ENCODE data around the gene CNBD2. TPM values are rescaled to one million over a fixed set of nuclear protein-coding genes. Genes with fewer than 3 reads are reported as not detected.
"Not testable (repeated sequence)": the region's sequence is repeated elsewhere in the genome, so short reads cannot be mapped to it uniquely, and the experiment has no call there.

CNBD2 gene
- total RNA-seq, 6 donors from 2014 or later: 2.2 to 4.2 (median 3.7) TPM; not detected in 1

- H3K4me1 ChIP-seq: peaks cover 0 to 11% (median 7%) of the 10 kb centered on the region in 4 donors
- H3K4me3 ChIP-seq: no peak overlapping the region
- DNase-seq (peak; percentile 79 to 88), ATAC-seq (ENCODE audit: low FRiP score in 2 of 2) (peak; percentile 91)
- H3K36me3 ChIP-seq: no peaks in the 10 kb centered on the region
- no peaks in the 10 kb centered on the region for H3K27me3 ChIP-seq
- no peak overlapping the region for H3K27ac ChIP-seq
- H3K9me3 ChIP-seq: peaks cover 0 to 4% (median 0%) of the 10 kb centered on the region in 4 donors
- WGBS, 2 donors: 0 to 3% methylated on average over 6 of the region's 6 CpGs
- no peak for TF ChIP-seq POLR2AphosphoS5 (IDR thresholded peaks at IDR 0.05)
- peak; percentile 78 to 89 (median 83) for TF ChIP-seq CTCF (IDR thresholded peaks at IDR 0.05)
These were observed 26.6 kb downstream of the CNBD2 start for GRCh38 chr20:35994994-35995453.

GRCh38 chr20:35996492-35996891 lies 28.1 kb downstream of the CNBD2 start:
- not testable (repeated sequence) for ATAC-seq (ENCODE audit: low FRiP score in 2 of 2); H3K27ac ChIP-seq; H3K36me3 ChIP-seq; H3K27me3 ChIP-seq; H3K4me3 ChIP-seq; H3K9me3 ChIP-seq; DNase-seq
- 94 to 96% methylated on average over 8 of the region's 8 CpGs for WGBS, 2 donors
- H3K4me1 ChIP-seq: peaks cover 0 to 11% (median 7%) of the 10 kb centered on the region in 4 donors

GRCh38 chr20:36001331-36001730 lies 32.9 kb downstream of the CNBD2 start:
- not testable (repeated sequence) for H3K4me1 ChIP-seq; H3K4me3 ChIP-seq; ATAC-seq (ENCODE audit: low FRiP score in 2 of 2); H3K36me3 ChIP-seq; H3K27me3 ChIP-seq; H3K27ac ChIP-seq; H3K9me3 ChIP-seq
- peak in 1 of 2 donors; percentile 56 for DNase-seq
- no CpG with 5 or more reads among the region's 34 CpGs for WGBS, 2 donors

- Histone ChIP-seq H3K9me3 (peaks cover 0 to 10% (median 0%) of the 10 kb centered on the region in 4 donors), H3K27ac (no peak overlapping the region), H3K27me3 (no peaks in the 10 kb centered on the region), H3K36me3 (no peaks in the 10 kb centered on the region), H3K4me3 (no peak overlapping the region), H3K4me1 (no peaks in the 10 kb centered on the region)
- ATAC-seq (ENCODE audit: low FRiP score in 2 of 2): no peak
- DNase-seq: no peak
- TF ChIP-seq POLR2A (IDR thresholded peaks at IDR 0.05): no peak
- TF ChIP-seq EP300 (IDR thresholded peaks at IDR 0.05): no peak
- no peak for TF ChIP-seq CTCF (IDR thresholded peaks at IDR 0.05)
- no peak for TF ChIP-seq POLR2AphosphoS5 (IDR thresholded peaks at IDR 0.05)
These were observed 34.5 kb downstream of the CNBD2 start for GRCh38 chr20:36002855-36003254.

- Histone ChIP-seq H3K27ac (no peak overlapping the region), H3K36me3 (no peaks in the 10 kb centered on the region), H3K9me3 (peaks cover 0 to 10% (median 0%) of the 10 kb centered on the region in 4 donors), H3K27me3 (no peaks in the 10 kb centered on the region), H3K4me3 (no peak overlapping the region), H3K4me1 (no peaks in the 10 kb centered on the region)
- no peak for DNase-seq
- ATAC-seq (ENCODE audit: low FRiP score in 2 of 2): no peak
- WGBS, 2 donors: 53 to 64% methylated on average over 1 of the region's 1 CpG
- no peak for TF ChIP-seq EP300 (IDR thresholded peaks at IDR 0.05)
- no peak for TF ChIP-seq POLR2A (IDR thresholded peaks at IDR 0.05)
- no peak for TF ChIP-seq POLR2AphosphoS5 (IDR thresholded peaks at IDR 0.05)
- TF ChIP-seq CTCF (IDR thresholded peaks at IDR 0.05): no peak
These were observed 35.7 kb downstream of the CNBD2 start for GRCh38 chr20:36004045-36004444.

- H3K27me3 ChIP-seq: no peaks in the 10 kb centered on the region
- H3K36me3 ChIP-seq: no peaks in the 10 kb centered on the region
- H3K27ac ChIP-seq: no peak overlapping the region
- H3K4me1 ChIP-seq: peaks cover 0 to 7% (median 0%) of the 10 kb centered on the region in 4 donors
- H3K9me3 ChIP-seq: peaks cover 0 to 3% (median 0%) of the 10 kb centered on the region in 4 donors
- whole genome bisulfite sequencing, 2 donors: 81 to 89% methylated on average over 4 of the region's 4 CpGs
- ATAC-seq (ENCODE audit: low FRiP score in 2 of 2) (no peak), DNase-seq (no peak)
- TF ChIP-seq POLR2A (IDR thresholded peaks at IDR 0.05): no peak
- no peak for TF ChIP-seq CTCF (IDR thresholded peaks at IDR 0.05)
- TF ChIP-seq EP300 (IDR thresholded peaks at IDR 0.05): no peak
- no peak for TF ChIP-seq POLR2AphosphoS5 (IDR thresholded peaks at IDR 0.05)
- H3K4me3 ChIP-seq: no peak overlapping the region
These were observed 40.2 kb downstream of the CNBD2 start for GRCh38 chr20:36008461-36009035.
